Aorta (tissue), 5 donors: ENCODE results near the gene RNF167. TPM values are rescaled to one million over a fixed set of nuclear protein-coding genes. Genes with fewer than 3 reads are reported as not detected.

Experiments
- ATAC-seq: fragments of 200-7000 bp; cut with Tn5 transposase; one replicate; pipeline ENCODE4 v1.9.1; 2022; ENCODE audit warnings: moderate library complexity; ENCODE audit not compliant: low FRiP score
- DNase-seq, 2 donors: peaks; one replicate each; pipeline ENCODE4 v3.0.0-alpha.2; 2020
- H3K27ac ChIP-seq, 2 donors: one replicate each; pipeline ENCODE4 v1.5.1; 2013; ENCODE audit warnings: low read length in 2 of 2, mild to moderate bottlenecking in 2 of 2, moderate library complexity in 2 of 2, control low read depth in 1 of 2, inconsistent platforms in 1 of 2, low read depth in 1 of 2
- H3K27me3 ChIP-seq, 2 donors: one replicate each; pipeline ENCODE4 v1.6.1; 2013; ENCODE audit warnings: control low read depth in 1 of 2, low read length in 1 of 2, mild to moderate bottlenecking in 1 of 2, moderate library complexity in 1 of 2; ENCODE audit not compliant: insufficient read depth in 2 of 2, control insufficient read depth in 1 of 2
- H3K36me3 ChIP-seq, 2 donors: one replicate each; pipeline ENCODE4 v1.6.1; 2013; ENCODE audit warnings: control low read depth in 1 of 2, low read length in 1 of 2, mild to moderate bottlenecking in 1 of 2; ENCODE audit not compliant: insufficient read depth in 2 of 2, control insufficient read depth in 1 of 2
- H3K4me1 ChIP-seq, 2 donors: one replicate each; pipeline ENCODE4 v1.6.1; 2013; ENCODE audit warnings: low read length in 2 of 2, control low read depth in 1 of 2, mild to moderate bottlenecking in 1 of 2, moderate library complexity in 1 of 2; ENCODE audit not compliant: insufficient read depth in 2 of 2, control insufficient read depth in 1 of 2
- H3K4me3 ChIP-seq, 2 donors: one replicate each; pipeline ENCODE4 v1.5.1; 2013; ENCODE audit warnings: low read length in 2 of 2, control low read depth in 1 of 2, mild to moderate bottlenecking in 1 of 2
- H3K9me3 ChIP-seq: one replicate; pipeline ENCODE4 v1.6.1; 2013; ENCODE audit warnings: mild to moderate bottlenecking, low read length; ENCODE audit not compliant: control insufficient read depth
- WGBS, 2 donors: extraction: QIAGEN DNeasy Blood & Tissue Kit; methylation state at CpG; one replicate each; pipeline ENCODE4 v1.1.7; 2013; 5-methylcytosine and 5-hydroxymethylcytosine counted together
- intact Hi-C, 2 donors: fragments of 100-400 bp; cut with DNase I; formaldehyde crosslinking; loops; one replicate each; pipeline versions ENCODE4 v1.14.2 to v1.15.0; 2022
- long read RNA-seq, 2 donors: library from polyadenylated mRNA; unstranded; transcript quantifications; one replicate each; pipeline ENCODE4 v2.0.0, GENCODE V29; 2020 to 2021
- polyA plus RNA-seq, 2 donors: library from polyadenylated mRNA; stranded (reverse); fragments of 200-250 nt; gene quantifications; one replicate each; pipeline ENCODE4 v1.2.3, GENCODE V29; 2013
- total RNA-seq, 2 donors: library from RNA; stranded (reverse); fragmentation: NEBNext Ultra II Directional; extraction: Animal tissue kit (Norgen Biotek cat#: 25700); gene quantifications; one replicate each; pipeline ENCODE4 v1.2.1, GENCODE V29; 2021
- donor health status: healthy with polysubstance abuse.
- donor health status: Bipolar disorder and iron deficiency.
- donor health status: DM: no; HTN: no; CAD: no.
- donor health status: DM: no; HTN: no; CAD: no.
- donor health status: DM: yes; HTN: yes; CAD: no.

The RNF167 gene
- total RNA-seq: 10 to 100 TPM; 45.6 to 51.8 TPM
- polyA plus RNA-seq: 10 to 100 TPM; 39.3 to 89.3 TPM
- long read RNA-seq, donor 1, transcript RNF167-211 (9 exons, 1,757 nt): major isoform, 16 of 30 reads
- long read RNA-seq, donor 1, partial matches to known transcripts: 0 of 30 reads
- long read RNA-seq, donor 1, other reads (novel, unspliced or antisense): 9 of 30 reads
- long read RNA-seq, donor 2, partial matches to known transcripts: 2 of 9 reads
- long read RNA-seq, donor 2, other reads (novel, unspliced or antisense): 5 of 9 reads

- intact Hi-C loops: loop anchor here in 1 of 2 donors (5.0 kb wide), 1 partner anchor 62 kb away; no protein-coding TSS in a partner anchor
- ATAC-seq (peak; percentile 96), DNase-seq (peak; percentile 96 to 98)
- peak within 1 kb of the TSS in 1 of 2 donors; percentile 79 for H3K27ac ChIP-seq
- no peaks in the 10 kb centered on the region for H3K27me3 ChIP-seq
- H3K4me1 ChIP-seq: no peaks in the 10 kb centered on the region
- peak within 1 kb of the TSS; percentile 56 to 86 for H3K4me3 ChIP-seq
- no peaks in the 10 kb centered on the region for H3K9me3 ChIP-seq
- no peaks in the 10 kb centered on the region for H3K36me3 ChIP-seq
- 0 to 1% methylated on average over 67 to 72 of the region's 72 CpGs for WGBS, 2 donors
These were observed at the start of gene RNF167, which contains the start of gene SLC25A11 for GRCh38 chr17:4939796-4940554. Gene RNF167 (plus strand): TSS chr17:4940268. CDS start chr17:4940910, 642 bp downstream. Gene SLC25A11 (minus strand): TSS chr17:4940046. CDS start chr17:4939910, 136 bp downstream.

- H3K36me3 ChIP-seq: peaks cover 0 to 10% of the 10 kb centered on the region in 2 donors
- H3K27ac ChIP-seq: no peak overlapping the region
- H3K4me3 ChIP-seq: no peak overlapping the region
- no peaks in the 10 kb centered on the region for H3K4me1 ChIP-seq
- H3K27me3 ChIP-seq: no peaks in the 10 kb centered on the region
- ATAC-seq: no peak
- no peak for DNase-seq
- 90 to 91% methylated on average over 42 of the region's 42 CpGs for WGBS, 2 donors
- no peaks in the 10 kb centered on the region for H3K9me3 ChIP-seq
- intact Hi-C loops: no loop called here
These were observed 48.4 kb upstream of the RNF167 start for GRCh38 chr17:4891411-4892410.

- H3K27me3 ChIP-seq: no peaks in the 10 kb centered on the region
- no peak overlapping the region for H3K4me3 ChIP-seq
- no peaks in the 10 kb centered on the region for H3K9me3 ChIP-seq
- DNase-seq (no peak), ATAC-seq (no peak)
- no peak overlapping the region for H3K27ac ChIP-seq
- WGBS, 2 donors: 81% methylated on average over 23 of the region's 23 CpGs
- intact Hi-C loops: no loop called here
- H3K36me3 ChIP-seq: peaks cover 0 to 9% of the 10 kb centered on the region in 2 donors
- no peaks in the 10 kb centered on the region for H3K4me1 ChIP-seq
These were observed 47.4 kb upstream of the RNF167 start for GRCh38 chr17:4892499-4893221.

DNA sequence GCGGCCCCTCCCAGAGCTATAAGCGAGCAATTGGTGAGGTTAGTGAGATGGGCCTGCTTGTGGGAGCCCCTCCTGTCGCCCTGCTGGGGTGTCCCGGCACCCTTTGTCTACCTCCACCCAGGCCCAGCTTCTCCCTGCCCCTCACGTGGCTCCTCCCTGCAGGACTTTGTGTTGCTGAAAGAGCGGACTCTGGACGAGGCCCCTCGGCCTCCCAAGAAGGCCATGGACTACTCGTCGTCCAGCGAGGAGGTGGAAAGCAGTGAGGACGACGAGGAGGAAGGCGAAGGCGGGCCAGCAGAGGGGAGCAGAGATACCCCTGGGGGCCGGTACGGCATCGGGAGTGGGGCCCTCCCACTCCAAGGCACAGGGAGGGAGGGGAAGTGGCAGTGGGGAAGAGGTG lies 46.8 kb upstream of the RNF167 start:
- intact Hi-C loops: no loop called here
- Histone ChIP-seq H3K27me3 (no peaks in the 10 kb centered on the region), H3K27ac (no peak overlapping the region), H3K9me3 (no peaks in the 10 kb centered on the region), H3K4me3 (no peak overlapping the region), H3K36me3 (peaks cover 0 to 9% of the 10 kb centered on the region in 2 donors), H3K4me1 (no peaks in the 10 kb centered on the region)
- no peak for ATAC-seq
- no peak for DNase-seq
- 88 to 89% methylated on average over 18 of the region's 18 CpGs for WGBS, 2 donors

DNA sequence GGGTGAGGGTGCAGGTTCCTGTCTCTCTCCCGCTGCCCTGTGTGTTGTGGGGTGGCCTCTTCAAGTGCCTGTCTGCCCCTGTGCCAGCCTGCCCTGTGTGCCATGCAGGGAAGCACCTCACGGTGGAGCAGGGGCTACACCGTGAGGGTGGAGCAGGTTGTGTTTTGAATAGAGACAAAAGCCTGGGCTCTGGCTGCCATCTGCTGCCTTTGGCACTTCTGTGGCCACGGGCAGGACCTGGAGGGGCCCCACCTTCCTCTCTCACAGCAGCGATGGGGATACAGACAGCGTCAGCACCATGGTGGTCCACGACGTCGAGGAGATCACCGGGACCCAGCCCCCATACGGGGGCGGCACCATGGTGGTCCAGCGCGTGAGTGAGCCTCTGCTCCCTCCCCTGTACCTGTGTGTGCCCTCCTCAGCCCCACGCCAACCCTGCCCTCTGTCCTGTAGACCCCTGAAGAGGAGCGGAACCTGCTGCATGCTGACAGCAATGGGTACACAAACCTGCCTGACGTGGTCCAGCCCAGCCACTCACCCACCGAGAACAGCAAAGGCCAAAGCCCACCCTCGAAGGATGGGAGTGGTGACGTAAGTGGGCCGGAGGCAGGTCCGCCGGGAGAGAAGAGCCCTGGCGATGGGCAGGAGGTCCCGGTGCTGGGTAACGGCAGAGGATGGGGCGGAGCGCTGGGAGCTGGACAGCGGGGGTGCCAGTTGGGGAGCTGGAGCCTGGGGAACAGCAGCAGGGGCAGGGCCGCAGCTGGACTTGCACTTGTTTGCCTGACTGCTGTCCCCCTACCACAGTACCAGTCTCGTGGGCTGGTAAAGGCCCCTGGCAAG lies 46.1 kb upstream of the RNF167 start:
- no peak overlapping the region for H3K27ac ChIP-seq
- no peaks in the 10 kb centered on the region for H3K4me1 ChIP-seq
- ATAC-seq: no peak
- intact Hi-C loops: no loop called here
- 88 to 90% methylated on average over 30 to 31 of the region's 31 CpGs for WGBS, 2 donors
- H3K27me3 ChIP-seq: no peaks in the 10 kb centered on the region
- no peak for DNase-seq
- no peaks in the 10 kb centered on the region for H3K9me3 ChIP-seq
- no peak overlapping the region for H3K4me3 ChIP-seq
- peaks cover 0 to 9% of the 10 kb centered on the region in 2 donors for H3K36me3 ChIP-seq

DNA sequence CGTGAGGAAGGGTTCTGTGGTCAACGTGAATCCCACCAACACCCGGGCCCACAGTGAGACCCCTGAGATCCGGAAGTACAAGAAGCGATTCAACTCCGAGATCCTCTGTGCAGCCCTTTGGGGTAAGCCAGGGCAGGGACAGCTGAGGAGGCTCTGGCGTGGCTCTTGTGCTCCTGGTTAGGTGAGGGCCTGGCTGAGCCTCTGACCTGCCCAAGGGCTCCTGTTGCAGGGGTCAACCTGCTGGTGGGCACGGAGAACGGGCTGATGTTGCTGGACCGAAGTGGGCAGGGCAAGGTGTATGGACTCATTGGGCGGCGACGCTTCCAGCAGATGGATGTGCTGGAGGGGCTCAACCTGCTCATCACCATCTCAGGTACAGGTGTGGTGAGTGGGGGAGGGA lies 44.9 kb upstream of the RNF167 start:
- DNase-seq (no peak), ATAC-seq (no peak)
- no peaks in the 10 kb centered on the region for H3K27me3 ChIP-seq
- WGBS, 2 donors: 87 to 91% methylated on average over 13 of the region's 13 CpGs
- no peak overlapping the region for H3K4me3 ChIP-seq
- H3K27ac ChIP-seq: no peak overlapping the region
- peaks cover 0 to 9% of the 10 kb centered on the region in 2 donors for H3K36me3 ChIP-seq
- intact Hi-C loops: loop anchor here in 1 of 2 donors (5.0 kb wide), 1 partner anchor 158 kb away; the partner anchor contains the start of genes CXCL16 and ZMYND15
- H3K4me1 ChIP-seq: no peaks in the 10 kb centered on the region
- H3K9me3 ChIP-seq: no peaks in the 10 kb centered on the region

GRCh38 chr17:4895657-4896331 lies 44.3 kb upstream of the RNF167 start:
- Histone ChIP-seq H3K36me3 (peaks cover 0 to 7% of the 10 kb centered on the region in 2 donors), H3K27ac (no peak overlapping the region), H3K9me3 (no peaks in the 10 kb centered on the region), H3K4me3 (no peak overlapping the region), H3K4me1 (no peaks in the 10 kb centered on the region), H3K27me3 (no peaks in the 10 kb centered on the region)
- 77% methylated on average over 27 of the region's 27 CpGs for WGBS, 2 donors
- ATAC-seq (no peak), DNase-seq (no peak)
- intact Hi-C loops: loop anchor here in 1 of 2 donors (5.0 kb wide), 1 partner anchor 158 kb away; the partner anchor contains the start of genes CXCL16 and ZMYND15
